Fibroblast of villous mesenchyme (primary cell): ENCODE measurements around the gene CCDC91. TPM values are rescaled to one million over a fixed set of nuclear protein-coding genes. Genes with fewer than 3 reads are reported as not detected.
"Not testable (repeated sequence)": the region's sequence is repeated elsewhere in the genome, so short reads cannot be mapped to it uniquely, and the experiment has no call there.

Experiments used
- DNase-seq: peaks from one replicate; pipeline ENCODE4 v3.0.0-alpha.2; 2010; ENCODE audit warnings: low read depth
- H3K4me3 ChIP-seq: 2 replicates; pipeline ENCODE4 v1.5.1; 2011; ENCODE audit warnings: low read depth, mild to moderate bottlenecking, low read length
- total RNA-seq: library from RNA; depleted of rRNA; stranded (reverse); fragments of >200 nt; gene quantifications from 2 replicates; pipeline ENCODE4 v1.2.3, GENCODE V29; 2012
- TF ChIP-seq, protein P1 (sequence below): IDR thresholded peaks from 2 replicates; pipeline ENCODE4 v1.5.1; 2012; ENCODE audit warnings: low read depth, mild to moderate bottlenecking, low read length; ENCODE audit not compliant: insufficient read depth

The CCDC91 gene
- total RNA-seq, 1 donor: 30.7 TPM

DNA sequence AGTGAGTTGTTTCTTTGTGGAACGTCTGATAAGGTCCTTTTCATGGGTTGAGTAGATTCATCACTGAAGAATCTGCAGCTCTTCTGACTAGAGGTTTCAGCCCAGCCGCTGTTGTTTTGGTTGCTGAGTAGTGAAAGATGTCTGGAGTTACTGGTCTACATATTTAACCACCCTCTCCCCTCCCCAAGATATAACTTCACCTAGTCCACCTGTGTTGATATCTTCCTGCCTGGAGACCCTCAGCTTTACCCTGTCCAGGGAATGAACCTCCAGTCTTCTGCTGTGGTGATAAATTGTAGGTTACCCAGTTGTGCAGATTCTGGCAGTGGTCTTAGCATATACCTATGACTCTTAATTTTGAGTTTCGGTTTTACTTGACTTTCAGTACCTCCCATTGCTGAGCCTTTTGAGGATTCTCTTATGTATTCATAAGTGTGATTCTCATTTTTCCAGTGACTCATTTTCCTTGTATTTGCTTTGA, 62.9 kb downstream of the CCDC91 start:
- TF ChIP-seq, protein P1, sequence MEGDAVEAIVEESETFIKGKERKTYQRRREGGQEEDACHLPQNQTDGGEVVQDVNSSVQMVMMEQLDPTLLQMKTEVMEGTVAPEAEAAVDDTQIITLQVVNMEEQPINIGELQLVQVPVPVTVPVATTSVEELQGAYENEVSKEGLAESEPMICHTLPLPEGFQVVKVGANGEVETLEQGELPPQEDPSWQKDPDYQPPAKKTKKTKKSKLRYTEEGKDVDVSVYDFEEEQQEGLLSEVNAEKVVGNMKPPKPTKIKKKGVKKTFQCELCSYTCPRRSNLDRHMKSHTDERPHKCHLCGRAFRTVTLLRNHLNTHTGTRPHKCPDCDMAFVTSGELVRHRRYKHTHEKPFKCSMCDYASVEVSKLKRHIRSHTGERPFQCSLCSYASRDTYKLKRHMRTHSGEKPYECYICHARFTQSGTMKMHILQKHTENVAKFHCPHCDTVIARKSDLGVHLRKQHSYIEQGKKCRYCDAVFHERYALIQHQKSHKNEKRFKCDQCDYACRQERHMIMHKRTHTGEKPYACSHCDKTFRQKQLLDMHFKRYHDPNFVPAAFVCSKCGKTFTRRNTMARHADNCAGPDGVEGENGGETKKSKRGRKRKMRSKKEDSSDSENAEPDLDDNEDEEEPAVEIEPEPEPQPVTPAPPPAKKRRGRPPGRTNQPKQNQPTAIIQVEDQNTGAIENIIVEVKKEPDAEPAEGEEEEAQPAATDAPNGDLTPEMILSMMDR: no peak
- DNase-seq: no peak
- H3K4me3 ChIP-seq: no peak overlapping the region

GRCh38 chr12:28257411-28257810, 67.2 kb downstream of the CCDC91 start:
- H3K4me3 ChIP-seq: no peak overlapping the region
- TF ChIP-seq, protein P1: no peak
- DNase-seq: no peak

DNA sequence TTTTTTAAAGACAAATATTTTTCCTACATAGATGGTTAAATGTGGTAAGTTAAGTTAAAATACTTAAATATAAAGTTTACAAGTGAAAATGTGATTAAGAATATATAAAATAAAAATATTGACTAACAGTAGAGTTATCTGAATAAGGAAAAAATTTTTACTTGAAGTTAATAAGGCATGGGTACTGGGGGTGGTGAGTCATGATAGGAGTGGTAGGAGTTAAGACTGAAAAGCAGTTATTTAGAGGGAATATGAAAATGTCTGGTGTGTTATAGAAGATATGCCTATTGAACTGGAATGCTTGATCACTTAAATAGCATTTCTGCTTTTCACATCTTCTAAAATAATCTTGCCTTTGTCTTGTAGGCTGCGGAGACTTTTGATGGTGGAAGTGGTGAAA, 68.7 kb downstream of the CCDC91 start:
- no peak overlapping the region for H3K4me3 ChIP-seq
- TF ChIP-seq, protein P1: no peak
- DNase-seq: no peak

DNA sequence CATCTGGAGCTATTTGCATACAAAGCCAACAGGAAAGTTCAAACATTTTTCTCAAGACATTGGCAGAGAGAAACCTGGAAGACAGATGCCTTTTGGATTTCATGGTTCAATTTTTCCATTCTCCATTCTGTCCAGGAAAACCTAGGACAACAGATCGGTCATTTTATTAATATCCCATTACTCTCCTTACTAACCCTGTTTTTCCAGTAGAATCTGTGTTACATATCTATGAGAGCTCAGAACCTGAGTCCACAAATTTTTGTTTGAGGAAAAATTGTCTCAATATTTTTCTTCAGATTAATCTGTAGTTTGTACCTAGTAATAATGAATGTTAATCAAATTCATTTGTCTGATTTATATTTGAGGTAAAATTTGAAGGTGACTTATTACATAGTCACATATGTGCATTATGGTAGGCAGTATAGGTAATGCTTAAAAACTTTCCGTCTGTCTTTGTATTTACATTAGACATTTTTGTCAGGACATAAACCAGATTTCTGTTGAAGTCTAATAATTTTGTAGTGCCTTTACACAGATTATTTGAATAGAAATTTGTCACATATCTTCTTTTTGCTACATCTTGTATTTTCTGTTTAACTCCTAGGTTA, 75.3 kb downstream of the CCDC91 start:
- no peak overlapping the region for H3K4me3 ChIP-seq
- no peak for DNase-seq
- TF ChIP-seq, protein P1: no peak

DNA sequence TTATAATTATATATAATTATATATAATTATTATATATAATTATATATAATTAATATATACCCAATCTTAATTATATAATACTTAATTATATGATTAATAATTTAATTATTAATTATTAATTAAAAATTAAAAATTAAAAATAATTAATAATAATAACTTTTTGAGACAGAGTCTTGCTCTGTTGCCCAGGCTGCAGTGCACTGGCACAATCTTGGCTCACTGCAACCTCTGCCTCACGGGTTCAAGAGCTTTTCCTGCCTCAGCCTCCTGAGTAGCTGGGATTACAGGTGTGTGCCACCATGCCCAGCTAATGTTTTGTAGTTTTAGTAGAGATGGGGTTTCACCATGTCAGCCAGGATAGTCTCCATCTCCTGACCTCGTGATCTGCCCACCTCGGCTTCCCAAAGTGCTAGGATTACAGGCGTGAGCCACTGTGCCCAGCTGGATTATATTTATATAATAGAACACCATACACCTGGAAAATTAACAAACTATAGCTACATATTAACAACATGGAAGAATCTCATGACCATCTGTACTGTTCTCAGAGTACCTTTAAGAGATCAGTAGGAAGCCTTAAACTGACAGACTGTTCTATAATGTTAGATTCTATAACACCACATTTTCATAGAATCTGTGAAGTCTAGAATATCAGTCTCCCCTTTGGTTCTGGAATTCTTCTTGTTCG, 77.8 kb downstream of the CCDC91 start:
- not testable (repeated sequence) for DNase-seq, H3K4me3 ChIP-seq

DNA sequence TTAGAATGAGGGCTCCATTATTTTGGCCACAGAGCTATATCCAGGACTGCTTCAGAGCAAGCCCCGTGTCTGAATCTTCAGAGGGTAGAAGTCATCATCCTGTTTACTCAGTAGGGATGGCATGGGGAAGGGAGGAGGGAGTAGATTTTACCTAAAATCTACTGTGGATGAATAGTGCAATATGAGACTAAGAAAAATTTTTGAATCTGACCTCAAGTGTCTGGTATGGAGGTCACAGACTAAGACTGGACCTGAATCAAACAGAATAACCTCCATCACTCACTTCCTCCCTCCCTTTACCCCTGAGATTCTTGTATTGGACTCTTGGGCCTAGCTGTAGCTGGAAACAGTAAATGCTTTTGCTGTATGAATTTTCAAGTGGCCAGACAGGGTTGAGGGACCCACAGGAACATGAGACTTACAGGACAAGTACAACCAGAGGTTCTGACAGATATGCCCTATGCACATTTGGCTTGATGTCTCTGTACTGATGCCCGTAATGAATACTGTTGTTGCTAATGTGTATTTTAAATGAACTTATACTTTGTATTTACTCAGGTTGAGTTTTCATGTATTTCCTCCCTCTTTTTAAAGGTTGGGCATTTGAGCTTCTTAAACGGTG, 78.5 kb downstream of the CCDC91 start:
- no peak for DNase-seq
- no peak overlapping the region for H3K4me3 ChIP-seq
- TF ChIP-seq, protein P1: no peak

DNA sequence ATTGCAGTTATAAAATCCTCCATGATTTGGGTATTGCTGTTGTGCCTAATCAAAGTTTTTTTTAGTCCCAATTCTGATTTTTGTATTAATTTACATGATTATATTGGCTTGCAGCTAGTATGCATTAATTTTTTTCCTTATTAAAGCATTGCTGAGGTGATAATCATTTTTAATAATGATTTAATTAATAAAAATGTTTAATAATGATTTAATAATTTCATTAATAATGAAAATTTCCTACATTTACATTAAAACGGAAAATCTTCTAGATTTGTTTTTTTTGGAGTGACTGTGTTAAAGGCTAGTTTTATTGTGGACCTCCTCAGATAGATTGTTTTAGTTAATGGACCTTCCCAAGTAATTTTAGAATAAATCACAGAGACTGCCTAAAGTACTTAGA, 79.6 kb downstream of the CCDC91 start:
- TF ChIP-seq, protein P1: no peak
- no peak for DNase-seq
- H3K4me3 ChIP-seq: no peak overlapping the region
